B cell (primary cell): ENCODE results near the gene CCDC70. TPM values are rescaled to one million over a fixed set of nuclear protein-coding genes. Genes with fewer than 3 reads are reported as not detected.

Source experiments
- ATAC-seq: fragments of 200-7000 bp; cut with Tn5 transposase; one replicate; pipeline ENCODE4 v1.10.0; 2021; ENCODE audit warnings: low read depth, mild to moderate bottlenecking, moderate number of reproducible peaks, moderate library complexity
- CTCF ChIA-PET: fragments of 350-600 bp; sonication (Branson Sonifier 250); formaldehyde crosslinking; loops from one replicate; lab custom pipeline; 2021; ENCODE audit warnings: antibody characterized with exemption, inconsistent platforms; lab: Charles Lee
- POLR2A ChIA-PET: fragments of 350-600 bp; sonication (Branson Sonifier 250); formaldehyde crosslinking; loops from one replicate; lab custom pipeline; 2021; ENCODE audit warnings: antibody characterized with exemption; lab: Charles Lee
- DNase-seq: peaks from one replicate; pipeline ENCODE4 v3.0.0; 2013
- H2AFZ ChIP-seq: 2 replicates; pipeline ENCODE4 v1.6.1; 2012; ENCODE audit warnings: mild to moderate bottlenecking, low read depth, low read length; ENCODE audit not compliant: insufficient read depth, poor library complexity, severe bottlenecking
- H3K27ac ChIP-seq, 2 donors: 1 replicate in 1 of 2; 2 replicates in 1 of 2; pipeline ENCODE4 v1.5.1; 2012 to 2013; ENCODE audit warnings: low read length in 2 of 2, mild to moderate bottlenecking in 2 of 2, moderate library complexity in 1 of 2
- H3K27me3 ChIP-seq, 4 experiments: fragments of 200-600 bp in 1 of 4; sonication (generic) in 1 of 4; replicated peaks in 1 of 4; 1 replicate in 2 of 4; 2 replicates in 2 of 4; pipeline versions ENCODE4 v1.6.1 to v1.7.0; 2013 to 2016; ENCODE audit warnings: low read length in 3 of 4, mild to moderate bottlenecking in 2 of 4, mixed read lengths in 1 of 4, moderate library complexity in 1 of 4; ENCODE audit not compliant: insufficient read depth in 4 of 4, control insufficient read depth in 3 of 4; ENCODE audit errors: control extremely low read depth in 1 of 4
- H3K36me3 ChIP-seq, 2 experiments: replicated peaks in 1 of 2; 1 replicate in 1 of 2; 2 replicates in 1 of 2; pipeline versions ENCODE4 v1.6.1 to v1.7.1; 2013; ENCODE audit warnings: low read length in 1 of 2; ENCODE audit not compliant: insufficient read depth in 2 of 2, control insufficient read depth in 1 of 2; ENCODE audit errors: control extremely low read depth in 1 of 2, extremely low read depth in 1 of 2
- H3K4me1 ChIP-seq, 2 donors: fragments of 200-600 bp in 1 of 2; sonication (generic) in 1 of 2; 1 replicate in 1 of 2; 2 replicates in 1 of 2; pipeline versions ENCODE4 v1.5.1 to v1.6.1; 2013 to 2017; ENCODE audit warnings: low read length in 2 of 2; ENCODE audit not compliant: control insufficient read depth in 2 of 2, insufficient read depth in 2 of 2
- H3K4me2 ChIP-seq: replicated peaks from 2 replicates; pipeline ENCODE3; 2012; ENCODE audit warnings: mild to moderate bottlenecking, low read depth, low read length; ENCODE audit not compliant: poor library complexity, severe bottlenecking
- H3K4me3 ChIP-seq, 5 experiments: fragments of 200-600 bp in 1 of 5; sonication (generic) in 1 of 5; 1 replicate in 3 of 5; 2 replicates in 2 of 5; pipeline versions ENCODE4 v1.5.1 to v1.7.0; 2011 to 2016; ENCODE audit warnings: low read length in 4 of 5, mild to moderate bottlenecking in 4 of 5, low read depth in 2 of 5, control low read depth in 1 of 5, moderate library complexity in 1 of 5; ENCODE audit not compliant: insufficient read depth in 1 of 5; ENCODE audit errors: control extremely low read depth in 1 of 5, extremely low read depth in 1 of 5
- H3K79me2 ChIP-seq: fragments of 200-600 bp; sonication (generic); one replicate; pipeline ENCODE4 v1.6.0; 2016; ENCODE audit warnings: low read length; ENCODE audit not compliant: control insufficient read depth, insufficient read depth
- H3K9ac ChIP-seq: fragments of 200-600 bp; sonication (generic); 2 replicates; pipeline ENCODE4 v1.6.1; 2017; ENCODE audit warnings: mild to moderate bottlenecking, low read length, moderate library complexity
- H3K9me3 ChIP-seq, 3 donors: one replicate each; pipeline versions ENCODE4 v1.6.1 to v1.7.1; 2013; ENCODE audit warnings: low read length in 2 of 3; ENCODE audit not compliant: control insufficient read depth in 2 of 3, insufficient read depth in 1 of 3; ENCODE audit errors: control extremely low read depth in 1 of 3
- H4K20me1 ChIP-seq: 2 replicates; pipeline ENCODE4 v1.6.0; 2012; ENCODE audit warnings: mild to moderate bottlenecking, low read length; ENCODE audit not compliant: insufficient read depth, control insufficient read depth, poor library complexity, severe bottlenecking
- H3K27ac Mint-ChIP-seq: one replicate; pipeline ENCODE4 v1.8.0; 2021; ENCODE audit warnings: mixed read lengths
- H3K27me3 Mint-ChIP-seq: one replicate; pipeline ENCODE4 v1.8.0; 2021; ENCODE audit warnings: mixed read lengths
- H3K4me1 Mint-ChIP-seq: one replicate; pipeline ENCODE4 v1.8.0; 2021; ENCODE audit warnings: mixed read lengths
- H3K4me3 Mint-ChIP-seq: one replicate; pipeline ENCODE4 v1.8.0; 2021; ENCODE audit warnings: mixed read lengths
- H3K9me3 Mint-ChIP-seq: one replicate; pipeline ENCODE4 v1.8.0; 2022; ENCODE audit warnings: mixed read lengths; ENCODE audit not compliant: insufficient read depth
- EZH2 ChIP-seq: IDR thresholded peaks from 2 replicates; pipeline ENCODE4 v1.6.1; 2012; ENCODE audit warnings: borderline replicate concordance, low read depth, mild to moderate bottlenecking, moderate library complexity, low read length; ENCODE audit not compliant: insufficient read depth, poor library complexity, severe bottlenecking
- WGBS: methylation state at CpG from one replicate; pipeline ENCODE4 v1.1.5; 2013; ENCODE audit warnings: missing lambda C conversion rate; ENCODE audit not compliant: insufficient coverage; 5-methylcytosine and 5-hydroxymethylcytosine counted together
- intact Hi-C: fragments of 100-400 bp; cut with micrococcal nuclease; formaldehyde crosslinking; loops from one replicate; pipeline ENCODE4 v1.10.0; 2022
- polyA plus RNA-seq: library from polyadenylated mRNA; depleted of rRNA; stranded (reverse); fragments of >200 nt; gene quantifications from 2 replicates; pipeline ENCODE4 v1.2.3, GENCODE V29; 2012
- total RNA-seq, 2 donors: library from RNA; stranded (reverse); fragments of 120-200 nt in 1 of 2; gene quantifications; 1 replicate in 1 of 2; 2 replicates in 1 of 2; pipeline versions ENCODE4 v1.2.3 to v1.2.4, GENCODE V29; 2013 to 2022
- TF ChIP-seq, protein P1 (sequence below): fragments of 200-600 bp; IDR thresholded peaks from one replicate; pipeline ENCODE4 v1.8.0; 2022; ENCODE audit warnings: antibody characterized with exemption, mild to moderate bottlenecking

Gene CCDC70
- total and polyA plus RNA-seq, 2 donors (not counting 1 experiment from before 2014, with no cell fraction given) = not detected

DNA sequence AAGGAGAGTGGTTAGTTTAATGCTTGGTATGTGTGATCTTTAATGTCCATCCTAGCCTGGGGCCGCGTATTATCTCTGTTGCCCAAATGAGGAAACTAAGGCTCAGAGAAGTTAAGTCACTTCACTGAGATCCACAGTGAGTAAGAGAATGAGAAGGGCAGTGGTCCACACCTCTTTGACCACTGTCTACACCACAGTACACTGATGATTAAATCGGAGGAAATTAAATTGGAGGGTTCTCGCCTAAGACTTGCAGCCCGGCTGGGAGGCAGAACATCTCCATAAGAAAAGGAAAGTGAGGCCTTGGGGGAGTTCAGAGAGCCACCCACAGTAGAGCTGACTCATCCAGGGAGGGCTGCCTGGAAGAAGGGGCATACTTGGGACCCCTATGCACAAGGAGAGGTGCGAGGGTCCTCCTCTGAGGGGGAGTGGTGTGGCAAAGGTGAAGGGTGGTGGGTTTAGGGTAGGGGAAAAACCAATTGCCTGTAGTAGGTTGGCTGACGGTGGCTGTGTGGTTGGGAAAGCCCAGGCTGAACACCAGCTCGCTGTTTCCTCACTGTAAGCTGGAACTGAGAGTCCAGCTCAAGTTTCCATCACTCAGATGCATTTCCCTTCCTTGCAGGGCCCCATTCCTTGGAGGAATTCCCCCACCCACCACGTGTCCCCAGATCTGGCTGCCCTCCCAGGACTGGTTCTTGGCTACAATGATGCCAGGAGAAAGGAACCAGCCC is 42.8 kb upstream of the CCDC70 start:
- no peaks in the 10 kb centered on the region for H3K36me3 ChIP-seq
- no peaks in the 10 kb centered on the region for H3K79me2 ChIP-seq
- DNase-seq = no peak
- H4K20me1 ChIP-seq = no peaks in the 10 kb centered on the region
- no peak overlapping the region for H3K4me2 ChIP-seq
- H3K9me3 Mint-ChIP-seq = no peaks in the 10 kb centered on the region
- H3K27me3 Mint-ChIP-seq = no peaks in the 10 kb centered on the region
- ChIA-PET CTCF (interaction anchor here (0.8 to 2.8 kb wide), 5 partner anchors 9 to 1883 kb away, joined by 3 to 21 read pairs (median 3); partner anchors contain the start of gene SPRYD7), POLR2A (no interaction called here)
- no peaks in the 10 kb centered on the region for H3K9me3 ChIP-seq
- H2AFZ ChIP-seq = no peak overlapping the region
- intact Hi-C loops = loop anchor here (5.0 kb wide), 1 partner anchor 633 kb away; the partner anchor contains the start of gene VPS36
- H3K9ac ChIP-seq = no peak overlapping the region
- H3K27ac Mint-ChIP-seq = no peak overlapping the region
- peaks cover 47% of the 10 kb centered on the region for H3K4me1 Mint-ChIP-seq
- no peak overlapping the region for H3K4me3 ChIP-seq
- TF ChIP-seq, protein P1, sequence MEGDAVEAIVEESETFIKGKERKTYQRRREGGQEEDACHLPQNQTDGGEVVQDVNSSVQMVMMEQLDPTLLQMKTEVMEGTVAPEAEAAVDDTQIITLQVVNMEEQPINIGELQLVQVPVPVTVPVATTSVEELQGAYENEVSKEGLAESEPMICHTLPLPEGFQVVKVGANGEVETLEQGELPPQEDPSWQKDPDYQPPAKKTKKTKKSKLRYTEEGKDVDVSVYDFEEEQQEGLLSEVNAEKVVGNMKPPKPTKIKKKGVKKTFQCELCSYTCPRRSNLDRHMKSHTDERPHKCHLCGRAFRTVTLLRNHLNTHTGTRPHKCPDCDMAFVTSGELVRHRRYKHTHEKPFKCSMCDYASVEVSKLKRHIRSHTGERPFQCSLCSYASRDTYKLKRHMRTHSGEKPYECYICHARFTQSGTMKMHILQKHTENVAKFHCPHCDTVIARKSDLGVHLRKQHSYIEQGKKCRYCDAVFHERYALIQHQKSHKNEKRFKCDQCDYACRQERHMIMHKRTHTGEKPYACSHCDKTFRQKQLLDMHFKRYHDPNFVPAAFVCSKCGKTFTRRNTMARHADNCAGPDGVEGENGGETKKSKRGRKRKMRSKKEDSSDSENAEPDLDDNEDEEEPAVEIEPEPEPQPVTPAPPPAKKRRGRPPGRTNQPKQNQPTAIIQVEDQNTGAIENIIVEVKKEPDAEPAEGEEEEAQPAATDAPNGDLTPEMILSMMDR = no peak
- TF ChIP-seq EZH2 = no peak
- 41% methylated on average over 5 of the region's 9 CpGs for WGBS
- no peak for ATAC-seq
- H3K27me3 ChIP-seq = no peaks in the 10 kb centered on the region
- peaks cover 39 to 42% of the 10 kb centered on the region in 2 donors for H3K4me1 ChIP-seq
- H3K27ac ChIP-seq = no peak overlapping the region
- no peak overlapping the region for H3K4me3 Mint-ChIP-seq

DNA sequence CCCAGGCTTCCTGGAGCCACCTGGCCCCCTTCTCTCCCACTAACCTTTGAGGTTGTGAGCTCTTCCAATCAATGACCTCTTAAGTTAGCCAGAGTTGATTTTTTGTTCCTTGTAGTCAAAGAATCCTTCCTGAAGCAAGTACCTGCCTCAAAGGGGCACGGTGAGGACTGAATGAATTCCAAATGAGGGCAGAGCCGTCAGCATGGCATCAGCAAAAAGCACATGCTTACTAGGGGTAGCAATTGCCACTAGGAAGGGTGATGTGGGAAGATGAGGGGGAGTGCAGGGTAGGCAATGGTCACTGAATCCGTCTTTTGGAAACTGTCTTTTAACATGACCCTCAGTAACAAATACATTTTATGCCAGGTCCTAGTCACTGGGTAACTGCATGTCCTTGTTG is 42.2 kb upstream of the CCDC70 start:
- Mint-ChIP-seq H3K4me1 (peaks cover 49% of the 10 kb centered on the region), H3K4me3 (no peak overlapping the region), H3K27me3 (no peaks in the 10 kb centered on the region), H3K9me3 (no peaks in the 10 kb centered on the region), H3K27ac (no peak overlapping the region)
- H3K36me3 ChIP-seq = no peaks in the 10 kb centered on the region
- ChIA-PET CTCF (interaction anchor here (0.8 to 2.8 kb wide), 6 partner anchors 8 to 1883 kb away, joined by 3 to 21 read pairs (median 3); partner anchors contain the start of gene SPRYD7), POLR2A (no interaction called here)
- no peak for TF ChIP-seq EZH2
- TF ChIP-seq, protein P1 = no peak
- DNase-seq (no peak), ATAC-seq (no peak)
- no peaks in the 10 kb centered on the region for H3K79me2 ChIP-seq
- intact Hi-C loops = loop anchor here (5.0 kb wide), 1 partner anchor 633 kb away; the partner anchor contains the start of gene VPS36
- no peak overlapping the region for H3K4me2 ChIP-seq
- H4K20me1 ChIP-seq = no peaks in the 10 kb centered on the region
- WGBS = 95% methylated on average over 2 of the region's 3 CpGs
- no peak overlapping the region for H3K9ac ChIP-seq
- H3K27me3 ChIP-seq = no peaks in the 10 kb centered on the region
- no peaks in the 10 kb centered on the region for H3K9me3 ChIP-seq
- H3K4me3 ChIP-seq = no peak overlapping the region
- H3K4me1 ChIP-seq = peaks cover 42 to 46% of the 10 kb centered on the region in 2 donors
- H3K27ac ChIP-seq = no peak overlapping the region
- H2AFZ ChIP-seq = no peak overlapping the region
